Activated CD4-positive, alpha-beta T cell treated with anti-CD3 and anti-CD28 coated beads, Interleukin-2, amount 50 U/mL, for 16 hours (primary cell): ENCODE data around the gene COL20A1.

Source experiments
- DNase-seq: peaks from one replicate; pipeline ENCODE4 v3.0.0-alpha.2; 2020

The COL20A1 gene

DNA sequence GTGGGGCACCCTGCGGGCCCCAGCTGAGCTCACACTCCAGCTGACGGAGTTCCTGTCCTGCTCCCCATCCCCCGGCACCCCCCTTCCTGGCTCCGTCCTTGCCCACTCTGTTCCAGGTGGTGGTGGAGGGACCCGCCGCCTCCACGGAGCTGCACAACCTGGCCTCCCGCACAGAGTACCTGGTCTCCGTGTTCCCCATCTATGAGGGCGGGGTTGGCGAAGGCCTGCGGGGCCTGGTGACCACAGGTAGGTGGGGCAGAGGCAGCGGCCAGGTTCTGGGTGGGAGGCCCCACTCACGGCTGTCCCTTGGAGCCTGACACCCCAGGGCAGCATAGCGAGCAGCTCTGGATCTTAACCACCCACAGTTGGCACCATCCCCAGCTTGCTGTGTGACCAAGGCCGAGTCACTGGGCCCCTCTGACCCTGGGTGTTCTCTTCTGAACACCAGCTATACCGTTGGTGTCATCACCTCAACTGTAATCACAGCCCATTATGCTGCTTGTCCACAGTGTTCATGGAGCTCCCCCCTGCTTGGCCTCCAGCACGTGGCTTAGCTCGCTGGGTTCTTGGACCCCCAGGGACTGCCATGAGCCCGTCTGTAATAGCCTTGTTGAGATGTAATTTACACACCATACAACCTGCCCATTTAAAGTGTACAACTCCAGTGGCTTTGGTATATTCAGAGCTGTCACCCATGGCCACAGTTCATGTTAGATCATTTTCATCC is 17.4 kb downstream of the COL20A1 start:
- no peak for DNase-seq

DNA sequence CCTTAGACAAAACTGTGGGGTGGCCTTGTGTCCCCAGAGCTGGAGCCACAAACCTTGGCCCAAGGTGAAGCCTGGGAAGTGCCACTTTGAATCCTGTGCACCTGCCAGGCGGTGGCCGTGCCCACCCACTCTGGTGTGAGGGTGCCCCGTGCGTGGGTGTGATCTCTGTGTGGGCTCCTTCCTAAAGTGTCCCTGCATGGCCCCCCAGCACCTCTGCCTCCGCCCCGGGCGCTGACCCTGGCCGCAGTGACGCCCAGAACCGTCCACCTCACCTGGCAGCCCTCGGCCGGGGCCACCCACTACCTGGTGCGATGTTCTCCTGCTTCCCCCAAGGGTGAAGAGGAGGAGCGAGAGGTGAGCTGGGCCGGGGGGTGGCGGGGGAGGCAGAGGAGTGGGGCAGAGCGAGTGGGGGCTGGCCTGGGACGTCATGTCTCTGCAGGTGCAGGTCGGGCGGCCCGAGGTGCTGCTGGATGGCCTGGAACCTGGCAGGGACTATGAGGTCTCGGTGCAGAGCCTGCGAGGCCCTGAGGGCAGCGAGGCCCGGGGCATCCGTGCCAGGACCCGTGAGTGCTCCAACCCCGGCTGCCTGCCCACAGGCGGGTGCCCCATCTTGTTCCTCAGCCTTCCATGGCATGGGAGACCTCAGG is 18.3 kb downstream of the COL20A1 start:
- no peak for DNase-seq

DNA sequence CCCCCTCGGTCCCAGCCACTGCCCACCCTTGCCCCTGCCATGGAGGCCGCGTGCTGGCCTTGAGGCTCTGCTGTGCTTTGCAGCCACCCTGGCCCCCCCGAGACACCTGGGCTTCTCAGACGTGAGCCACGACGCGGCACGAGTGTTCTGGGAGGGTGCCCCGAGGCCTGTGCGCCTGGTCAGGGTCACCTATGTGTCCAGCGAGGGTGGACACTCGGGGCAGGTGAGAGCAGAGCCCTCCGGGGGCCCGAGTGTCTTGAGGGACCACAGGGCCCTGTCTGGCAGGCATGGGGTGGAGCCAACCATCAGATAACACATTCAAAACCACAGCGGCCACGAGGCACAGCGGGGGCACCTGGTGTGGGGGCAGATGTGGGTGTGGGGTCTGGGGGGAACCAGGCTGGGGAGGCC is 18.9 kb downstream of the COL20A1 start:
- no peak for DNase-seq

DNA sequence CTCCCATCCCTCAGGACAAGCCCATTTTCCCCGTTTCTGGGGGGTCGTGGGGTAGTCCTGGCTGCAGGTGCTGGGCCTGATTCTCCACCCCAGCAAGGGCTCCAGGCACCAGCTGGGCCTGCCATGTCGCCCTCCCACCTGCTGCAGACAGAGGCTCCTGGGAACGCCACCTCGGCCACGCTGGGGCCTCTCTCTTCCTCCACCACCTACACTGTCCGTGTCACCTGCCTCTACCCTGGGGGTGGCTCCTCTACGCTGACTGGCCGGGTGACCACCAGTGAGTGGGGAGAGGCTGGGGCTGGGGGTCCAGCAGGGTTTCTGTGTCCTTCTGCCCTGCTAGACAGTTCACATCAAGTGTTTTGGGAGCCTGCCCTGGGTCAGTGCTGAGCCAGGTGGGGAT is 19.3 kb downstream of the COL20A1 start:
- DNase-seq: no peak

DNA sequence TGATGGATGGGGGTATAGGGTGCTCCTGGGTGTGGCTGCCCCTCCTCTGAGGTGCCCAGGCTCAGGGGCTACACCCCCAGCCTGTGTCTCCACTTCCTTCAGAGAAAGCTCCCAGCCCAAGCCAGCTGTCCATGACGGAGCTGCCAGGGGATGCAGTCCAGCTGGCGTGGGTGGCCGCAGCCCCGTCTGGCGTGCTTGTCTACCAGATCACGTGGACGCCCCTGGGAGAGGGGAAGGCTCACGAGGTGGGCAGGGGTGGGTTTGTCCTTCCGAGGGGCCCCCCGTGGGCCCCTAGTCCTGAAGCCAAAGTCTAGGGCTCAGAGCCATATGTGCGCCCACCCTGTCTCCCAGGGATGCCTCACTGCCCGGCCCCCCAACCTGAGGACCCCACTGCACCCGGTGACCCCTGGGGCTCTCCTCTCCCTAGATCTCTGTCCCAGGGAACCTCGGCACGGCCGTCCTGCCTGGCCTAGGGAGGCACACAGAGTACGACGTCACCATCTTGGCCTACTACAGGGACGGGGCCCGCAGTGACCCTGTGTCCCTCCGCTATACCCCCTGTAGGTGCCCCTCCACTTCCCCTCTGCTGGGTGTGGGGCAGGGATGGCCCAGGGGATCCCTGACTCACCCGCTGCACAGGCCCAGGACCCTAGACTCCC is 19.8 kb downstream of the COL20A1 start:
- no peak for DNase-seq

DNA sequence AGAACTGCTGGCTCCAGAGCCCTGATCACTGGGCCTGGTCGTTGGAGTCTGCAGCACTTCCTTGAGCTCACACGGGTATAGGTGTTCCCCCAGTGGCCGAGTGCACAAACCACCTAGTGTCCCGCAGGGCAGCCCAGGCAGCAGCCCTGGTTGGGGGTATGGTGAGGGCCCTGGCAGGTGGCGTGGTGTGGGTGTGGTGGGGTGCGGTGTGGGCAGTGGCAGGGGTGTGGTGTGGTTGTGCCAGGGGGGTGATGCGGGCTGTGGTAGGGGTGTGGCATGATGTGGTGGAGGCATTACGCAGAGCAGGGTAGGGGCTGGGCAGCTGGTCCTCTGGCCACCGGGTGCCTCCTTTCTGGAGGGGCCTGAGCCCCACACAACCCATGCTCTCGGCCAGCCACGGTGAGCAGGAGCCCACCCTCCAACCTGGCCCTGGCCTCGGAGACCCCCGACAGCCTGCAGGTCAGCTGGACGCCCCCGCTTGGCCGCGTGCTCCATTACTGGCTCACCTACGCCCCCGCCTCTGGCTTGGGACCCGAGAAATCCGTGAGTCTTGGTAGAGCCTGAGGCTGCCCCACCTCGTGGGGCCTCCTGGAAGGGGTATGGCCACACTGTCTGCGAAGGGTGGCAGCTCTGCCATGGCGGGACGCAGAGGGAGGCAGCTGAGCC is 20.5 kb downstream of the COL20A1 start:
- no peak for DNase-seq

DNA sequence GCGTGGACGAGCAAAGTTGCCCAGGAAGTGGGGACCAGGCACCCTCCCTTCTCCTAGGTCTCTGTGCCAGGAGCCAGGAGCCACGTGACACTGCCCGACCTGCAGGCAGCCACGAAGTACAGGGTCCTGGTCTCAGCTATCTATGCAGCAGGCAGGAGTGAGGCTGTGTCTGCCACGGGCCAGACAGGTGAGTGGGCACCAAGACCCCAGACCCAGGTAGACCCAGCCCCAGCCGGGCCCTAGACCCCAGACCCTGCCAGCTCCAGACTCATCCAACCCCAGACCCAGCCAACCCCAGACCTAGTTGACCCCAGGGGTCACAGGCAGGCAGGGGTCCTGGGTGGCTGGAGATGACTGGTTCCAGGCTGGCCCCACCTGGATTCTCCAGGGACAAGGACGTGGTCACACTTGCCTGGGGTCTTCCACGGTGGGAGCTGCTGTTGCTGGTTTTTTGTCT is 21.1 kb downstream of the COL20A1 start:
- DNase-seq: no peak

DNA sequence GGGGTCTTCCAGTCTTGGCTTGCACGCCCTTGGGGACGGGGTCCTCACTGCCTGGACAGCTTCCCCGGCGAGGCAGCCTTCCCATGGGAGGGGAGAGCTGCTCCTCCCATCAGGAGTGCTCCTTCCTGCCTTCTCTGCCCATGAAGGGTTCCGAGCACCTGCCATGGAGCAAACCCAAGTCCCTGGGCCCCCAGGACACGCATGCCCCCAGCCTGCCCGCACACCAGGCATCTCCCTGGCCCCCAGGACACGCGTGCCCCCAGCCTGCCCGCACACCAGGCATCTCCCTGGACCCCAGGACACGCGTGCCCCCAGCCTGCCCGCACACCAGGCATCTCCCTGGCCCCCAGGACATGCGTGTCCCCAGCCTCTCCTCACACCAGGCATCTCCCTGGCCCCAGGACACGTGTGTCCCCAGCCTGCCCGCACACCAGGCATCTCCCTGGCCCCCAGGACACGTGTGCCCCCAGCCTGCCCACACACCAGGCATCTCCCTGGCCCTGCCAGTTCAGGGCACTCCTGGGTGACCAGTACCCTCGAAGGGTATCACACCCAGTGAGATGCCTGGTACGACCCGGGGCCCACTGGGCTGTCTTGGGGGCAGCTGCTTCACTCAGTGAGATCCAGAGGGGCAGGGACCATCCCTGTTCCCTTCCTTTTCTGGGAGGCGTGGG is 21.7 kb downstream of the COL20A1 start:
- DNase-seq: no peak

DNA sequence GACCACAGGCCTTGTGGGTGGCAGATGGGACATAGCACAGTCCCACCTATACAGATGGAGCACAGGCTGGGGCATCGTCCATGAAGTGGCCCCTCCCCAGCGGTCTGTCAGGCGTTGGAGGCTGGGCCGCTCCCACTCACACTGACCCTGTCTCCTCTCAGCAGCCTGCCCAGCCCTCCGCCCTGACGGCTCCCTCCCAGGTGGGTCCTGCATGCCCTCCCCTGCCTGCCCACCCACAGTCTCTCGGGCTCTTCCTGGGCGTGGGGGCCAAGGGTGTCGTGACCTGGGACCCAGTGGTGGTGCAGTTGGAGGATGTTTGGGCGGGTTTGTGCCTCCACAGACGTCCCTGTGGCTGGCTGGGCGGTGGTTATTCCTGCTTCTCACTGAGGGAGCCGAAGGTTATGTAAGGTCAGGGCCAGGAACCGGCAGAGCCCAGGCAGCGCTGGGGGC is 22.3 kb downstream of the COL20A1 start:
- no peak for DNase-seq

DNA sequence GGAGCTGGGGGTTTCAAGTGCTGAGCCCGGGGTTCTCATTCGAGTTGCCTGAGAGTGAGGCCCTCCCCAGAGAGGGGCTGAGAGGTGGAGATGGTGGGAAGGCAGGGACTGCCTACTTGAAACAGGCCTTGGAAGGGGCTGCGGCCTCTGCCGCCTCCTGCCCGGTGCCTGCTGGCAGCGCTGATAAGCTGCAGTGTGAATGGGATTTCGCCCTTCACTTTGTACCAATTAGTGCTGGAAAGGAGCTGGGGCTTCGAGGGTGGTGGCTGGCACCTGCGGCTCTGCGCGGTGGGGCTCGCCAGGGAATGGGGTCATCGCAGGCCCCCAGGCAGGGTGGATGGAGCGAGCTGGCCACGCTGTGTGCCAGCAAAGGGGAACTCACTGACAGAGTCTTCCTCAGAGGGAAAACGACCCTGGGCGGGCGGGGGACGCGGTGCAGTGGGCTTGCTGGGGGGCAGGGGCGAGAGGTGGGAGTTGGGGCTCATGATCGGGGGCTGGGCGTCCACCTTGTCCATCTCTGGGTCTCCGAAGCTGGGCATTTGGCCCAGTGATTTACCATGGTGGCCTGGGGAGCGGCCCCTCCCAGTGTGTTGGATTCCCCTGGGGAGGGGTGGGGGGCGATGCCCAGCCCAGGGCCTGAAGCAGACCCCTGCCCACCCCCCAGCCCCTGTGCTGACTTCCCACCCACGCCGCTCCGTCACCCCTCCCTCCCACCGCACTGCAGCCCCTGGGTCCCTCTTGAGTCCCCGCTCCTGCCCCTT is 22.9 kb downstream of the COL20A1 start:
- no peak for DNase-seq

DNA sequence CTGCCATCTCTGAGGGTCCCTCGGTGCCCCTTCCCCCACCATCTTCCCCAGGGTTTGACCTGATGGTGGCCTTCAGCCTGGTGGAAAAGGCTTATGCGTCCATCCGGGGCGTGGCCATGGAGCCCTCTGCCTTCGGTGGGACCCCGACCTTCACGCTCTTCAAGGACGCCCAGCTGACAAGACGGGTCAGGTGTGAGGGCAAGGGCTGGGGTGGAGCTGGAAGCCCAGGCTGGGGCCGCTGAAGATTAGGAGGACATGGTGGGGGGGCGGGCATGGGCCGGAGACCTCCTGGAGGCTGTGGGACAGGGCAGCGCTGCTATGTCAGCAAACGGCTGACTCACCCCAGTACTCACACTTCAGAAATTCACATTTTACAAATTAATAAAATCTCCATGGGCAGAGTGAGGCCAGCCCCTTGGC is 23.5 kb downstream of the COL20A1 start:
- DNase-seq: no peak

DNA sequence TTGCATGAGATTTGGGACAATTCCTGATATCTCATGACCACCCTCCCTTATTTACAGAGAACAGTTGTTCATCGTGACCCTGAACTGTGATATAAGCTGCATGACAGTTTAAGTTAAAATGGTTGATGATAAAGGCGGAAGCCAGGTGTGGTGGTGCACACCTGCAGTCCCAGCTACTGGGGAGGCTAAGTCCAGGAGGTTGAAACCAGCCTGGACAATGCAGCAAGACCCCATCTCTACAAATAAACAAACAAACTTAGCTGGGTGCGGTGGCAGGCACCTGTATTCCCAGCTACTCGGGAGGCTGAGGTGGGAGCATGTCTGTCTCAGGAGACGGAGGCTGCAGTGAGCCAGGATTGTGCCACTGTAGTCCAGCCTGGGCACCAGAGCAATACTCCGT is 24.1 kb downstream of the COL20A1 start:
- DNase-seq: no peak

DNA sequence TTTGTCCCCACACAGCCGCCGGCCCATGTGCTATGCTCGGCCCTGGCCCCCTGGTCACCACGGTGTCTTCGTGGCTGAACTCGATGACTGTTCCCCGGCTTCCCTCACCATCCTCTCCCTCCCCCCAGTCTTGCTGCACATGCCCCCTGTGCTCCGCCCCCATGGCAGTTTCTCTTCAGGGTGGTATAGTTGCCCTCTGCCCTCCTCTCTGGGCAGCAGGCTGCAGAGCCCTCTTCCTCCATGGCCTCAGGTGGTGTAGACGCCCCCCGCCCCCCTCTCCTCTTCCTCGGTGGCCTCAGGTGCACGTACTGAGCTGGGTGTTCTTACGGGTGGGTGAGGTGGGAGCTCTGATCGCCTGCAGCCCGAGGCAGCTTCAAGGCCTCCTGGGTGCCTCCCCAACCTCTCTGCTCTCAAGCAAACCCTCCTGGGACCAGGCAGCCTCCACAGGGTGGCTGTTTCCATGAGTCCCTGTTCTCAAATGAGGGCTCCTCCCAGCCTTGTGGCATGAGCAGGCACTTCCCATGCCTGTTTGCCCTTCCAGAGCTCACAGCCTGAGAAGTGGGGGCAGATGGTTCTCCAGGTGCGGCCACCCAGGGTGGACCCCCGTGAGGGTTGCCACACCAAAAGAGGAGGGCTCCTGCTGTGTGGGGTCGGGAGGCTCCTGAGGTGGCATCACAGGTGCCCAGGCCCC is 24.8 kb downstream of the COL20A1 start:
- DNase-seq: no peak

DNA sequence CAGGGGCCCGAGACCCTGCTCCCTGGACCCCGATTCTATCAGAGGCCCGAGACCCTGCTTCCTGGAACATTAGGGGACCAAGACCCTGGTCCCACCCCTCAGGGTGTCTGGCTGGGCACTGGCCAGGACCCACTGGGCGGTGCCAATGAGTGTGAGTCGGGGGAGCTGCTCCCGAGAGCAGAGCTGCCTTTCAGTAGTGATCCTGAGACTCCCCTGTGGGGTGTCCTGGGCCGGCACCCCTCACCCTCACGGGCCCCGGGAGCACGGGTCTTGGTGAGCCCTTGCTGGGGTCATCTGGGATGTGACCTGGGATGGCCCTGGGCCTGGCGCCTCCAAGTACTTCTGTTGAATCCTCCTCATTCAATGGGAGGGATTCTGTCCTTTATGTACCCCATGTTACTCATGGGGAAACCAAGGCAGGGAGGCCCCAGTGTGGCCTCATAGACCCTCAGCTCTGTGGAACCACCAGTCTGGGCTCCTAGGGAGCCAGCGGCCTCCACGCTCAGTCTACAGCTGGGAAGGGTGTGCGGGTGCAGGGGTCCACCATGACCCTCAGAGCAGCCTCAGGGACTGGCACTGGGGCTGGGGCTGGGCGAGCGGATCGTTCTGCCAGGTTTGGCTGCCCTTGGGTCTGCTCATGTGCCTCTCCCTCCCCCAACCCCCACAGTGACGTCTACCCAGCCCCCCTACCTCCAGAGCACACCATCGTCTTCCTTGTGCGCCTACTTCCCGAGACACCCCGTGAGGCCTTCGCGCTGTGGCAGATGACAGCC is 25.6 kb downstream of the COL20A1 start:
- DNase-seq: no peak

DNA sequence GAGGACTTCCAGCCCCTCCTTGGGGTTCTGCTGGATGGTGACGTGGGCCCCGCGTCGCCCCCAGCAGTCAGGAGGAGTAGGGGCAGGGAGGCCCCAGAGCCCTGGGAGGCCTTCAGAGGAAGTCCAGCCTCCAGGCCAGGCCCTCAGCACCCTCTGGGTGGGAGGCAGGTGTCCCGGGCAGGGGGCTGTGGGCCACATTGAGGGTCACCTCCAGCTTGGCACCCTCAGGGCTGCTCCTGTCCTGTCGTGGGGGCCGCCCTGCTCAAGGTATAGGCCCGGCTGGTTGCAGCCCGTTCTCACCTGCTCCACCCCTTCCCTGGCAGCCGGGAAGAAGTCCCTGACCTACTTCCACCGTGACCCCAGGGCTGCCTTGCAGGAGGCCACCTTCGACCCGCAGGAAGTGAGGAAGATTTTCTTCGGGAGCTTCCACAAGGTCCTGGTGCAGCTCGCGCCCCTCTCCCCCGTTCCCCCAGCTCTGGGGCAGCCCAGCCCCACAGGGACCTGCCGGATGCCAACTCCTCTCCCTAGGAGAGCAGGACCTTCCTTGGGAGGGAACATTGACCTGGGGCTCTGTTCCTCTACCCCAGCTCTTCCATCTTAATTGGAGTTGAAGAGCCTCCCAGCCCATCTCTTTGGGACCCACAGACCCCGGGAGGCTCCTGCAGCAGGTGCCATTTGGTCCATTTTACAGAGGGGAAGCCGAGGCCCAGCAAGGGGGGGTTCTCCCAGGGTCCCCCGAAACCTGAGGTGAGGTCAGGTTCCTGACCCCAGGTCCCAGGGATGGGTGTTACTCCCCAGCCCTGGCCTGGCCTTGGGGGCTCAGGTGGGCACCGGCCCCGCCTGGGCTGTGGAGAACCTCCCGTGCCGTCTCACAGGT is 26.4 kb downstream of the COL20A1 start:
- DNase-seq: no peak

DNA sequence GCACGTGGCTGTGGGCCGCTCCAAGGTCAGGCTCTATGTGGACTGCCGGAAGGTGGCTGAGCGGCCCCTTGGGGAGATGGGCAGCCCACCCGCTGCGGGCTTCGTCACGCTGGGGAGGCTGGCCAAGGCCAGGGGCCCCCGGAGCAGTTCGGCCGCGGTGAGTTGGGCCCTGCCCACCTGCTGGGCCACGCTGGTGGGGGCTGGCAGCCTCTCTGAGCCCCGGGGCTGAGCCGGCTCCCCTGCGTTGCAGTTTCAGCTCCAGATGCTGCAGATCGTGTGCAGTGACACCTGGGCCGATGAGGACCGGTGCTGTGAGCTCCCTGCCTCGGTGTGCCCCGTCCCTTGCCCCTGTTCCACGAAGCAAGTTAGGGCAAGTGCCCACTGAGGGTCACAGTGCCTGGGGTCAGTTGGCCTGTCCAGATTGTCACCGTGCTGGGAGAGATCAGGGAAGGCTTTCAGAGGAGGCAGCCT is 27.1 kb downstream of the COL20A1 start:
- no peak for DNase-seq

DNA sequence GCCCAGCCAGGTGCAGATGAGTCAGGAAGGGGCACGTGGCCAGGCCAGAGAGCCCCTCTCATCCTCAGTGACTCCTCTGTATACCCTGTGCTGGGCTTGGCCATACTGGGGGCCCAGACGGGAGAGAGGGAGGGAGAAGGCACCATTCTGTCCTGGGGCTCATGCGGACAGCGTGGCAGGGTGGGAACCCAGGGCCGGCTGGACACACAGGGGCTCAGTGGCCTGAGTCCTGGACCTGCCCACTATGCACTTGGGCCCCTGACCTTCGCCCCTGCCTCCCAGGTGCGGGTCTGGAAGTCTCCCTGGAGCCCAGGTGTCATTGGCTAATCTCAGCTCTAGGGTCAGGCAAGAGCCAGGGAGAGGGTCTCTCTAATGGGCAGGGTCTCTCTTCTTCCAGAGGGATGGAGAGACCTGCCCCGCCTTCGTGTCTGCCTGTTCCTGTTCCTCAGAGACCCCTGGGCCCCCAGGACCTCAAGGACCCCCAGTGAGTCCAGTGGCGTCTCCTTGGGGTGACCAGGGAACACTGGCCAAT is 27.7 kb downstream of the COL20A1 start:
- DNase-seq: no peak

DNA sequence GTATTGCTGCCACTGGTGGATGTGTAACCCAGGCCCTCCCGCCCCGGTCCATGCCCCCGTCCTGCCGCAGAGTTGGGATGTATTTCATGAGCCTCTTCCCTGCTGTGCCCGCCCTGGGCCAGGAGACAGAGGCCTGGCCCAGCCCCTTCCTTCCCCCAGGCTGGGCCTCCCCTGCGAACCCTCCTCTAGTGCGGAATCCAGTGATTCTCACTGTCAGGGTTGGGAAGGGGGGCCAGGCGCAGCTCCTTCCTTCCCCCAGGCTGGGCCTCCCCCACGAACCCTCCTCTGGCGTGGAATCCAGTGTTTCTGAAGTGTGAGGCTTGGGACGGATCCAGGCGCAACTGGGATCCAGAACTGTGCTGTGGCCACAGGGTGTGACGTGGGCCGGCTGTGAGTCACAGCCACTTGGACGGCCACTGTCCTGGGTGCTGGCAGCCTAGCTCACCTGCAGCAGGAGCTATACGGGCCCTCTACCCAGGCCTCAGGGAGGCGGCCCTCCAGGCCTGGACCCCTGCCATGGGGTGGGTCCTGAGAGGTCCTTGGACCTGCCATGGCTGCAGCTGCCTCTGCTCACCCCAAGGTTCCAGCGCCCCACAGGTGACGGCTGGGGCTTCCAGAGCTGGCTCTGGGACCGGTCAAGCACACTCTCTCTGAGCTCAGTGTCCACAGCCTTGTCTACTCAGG is 28.3 kb downstream of the COL20A1 start:
- DNase-seq: no peak
